Raji (cell line): ENCODE results near the gene FILIP1L.

Experiments
- POLR2A ChIP-seq: IDR thresholded peaks from 2 replicates; pipeline ENCODE4 v1.6.1; 2011; ENCODE audit warnings: low read depth, low read length, control low read depth; ENCODE audit not compliant: insufficient read depth

Gene FILIP1L

DNA sequence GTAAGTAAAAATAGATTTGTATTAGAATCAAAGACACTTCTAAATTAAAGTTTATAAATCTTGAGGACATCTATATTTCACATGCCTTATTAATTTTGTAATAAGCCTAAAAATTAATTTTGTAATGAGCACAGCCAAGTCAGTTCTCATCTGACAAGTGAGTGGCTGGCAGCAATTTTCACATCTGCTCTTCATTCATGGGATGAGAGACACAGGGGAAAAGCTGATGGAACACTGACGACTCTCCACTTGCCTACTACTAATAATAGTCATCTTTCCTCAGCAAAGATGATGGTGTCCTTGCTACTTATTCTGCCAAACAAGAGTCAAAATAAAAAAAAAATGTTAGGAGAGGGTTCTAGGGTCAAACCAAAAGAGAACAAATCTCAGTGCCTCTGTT, 311.0 kb downstream of the FILIP1L start:
- TF ChIP-seq POLR2A = no peak

DNA sequence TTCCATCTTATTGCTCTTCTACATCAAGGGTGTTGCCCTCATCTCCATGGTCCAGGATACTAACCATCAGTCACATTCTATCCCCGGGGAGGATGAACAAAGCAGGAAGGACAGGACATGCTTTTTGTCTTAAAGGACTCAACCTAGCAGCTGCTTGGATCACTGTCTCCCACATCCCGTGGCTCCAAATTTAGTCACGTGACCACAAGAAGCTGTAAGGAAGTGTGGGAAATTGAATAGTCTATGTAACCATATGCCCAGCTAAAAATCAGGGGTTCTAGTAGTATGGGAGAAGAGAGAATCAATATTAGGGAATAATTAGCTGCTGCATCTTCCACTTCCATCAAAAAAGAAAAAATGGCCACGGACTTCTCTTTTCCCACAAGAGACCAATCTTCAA, 314.9 kb downstream of the FILIP1L start:
- no peak for TF ChIP-seq POLR2A

- TF ChIP-seq POLR2A = no peak
These were observed 318.7 kb downstream of the FILIP1L start for GRCh38 chr3:99795573-99795972.

DNA sequence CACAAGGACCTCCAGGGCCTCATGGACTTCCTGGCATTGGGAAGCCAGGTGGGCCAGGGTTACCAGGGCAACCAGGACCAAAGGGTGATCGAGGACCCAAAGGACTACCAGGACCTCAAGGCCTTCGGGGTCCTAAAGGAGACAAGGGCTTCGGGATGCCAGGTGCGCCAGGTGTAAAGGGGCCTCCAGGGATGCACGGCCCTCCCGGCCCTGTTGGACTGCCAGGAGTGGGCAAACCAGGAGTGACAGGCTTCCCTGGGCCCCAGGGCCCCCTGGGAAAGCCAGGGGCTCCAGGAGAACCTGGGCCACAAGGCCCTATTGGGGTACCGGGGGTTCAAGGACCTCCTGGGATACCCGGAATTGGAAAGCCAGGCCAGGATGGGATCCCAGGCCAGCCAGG, 319.8 kb downstream of the FILIP1L start:
- no peak for TF ChIP-seq POLR2A

DNA sequence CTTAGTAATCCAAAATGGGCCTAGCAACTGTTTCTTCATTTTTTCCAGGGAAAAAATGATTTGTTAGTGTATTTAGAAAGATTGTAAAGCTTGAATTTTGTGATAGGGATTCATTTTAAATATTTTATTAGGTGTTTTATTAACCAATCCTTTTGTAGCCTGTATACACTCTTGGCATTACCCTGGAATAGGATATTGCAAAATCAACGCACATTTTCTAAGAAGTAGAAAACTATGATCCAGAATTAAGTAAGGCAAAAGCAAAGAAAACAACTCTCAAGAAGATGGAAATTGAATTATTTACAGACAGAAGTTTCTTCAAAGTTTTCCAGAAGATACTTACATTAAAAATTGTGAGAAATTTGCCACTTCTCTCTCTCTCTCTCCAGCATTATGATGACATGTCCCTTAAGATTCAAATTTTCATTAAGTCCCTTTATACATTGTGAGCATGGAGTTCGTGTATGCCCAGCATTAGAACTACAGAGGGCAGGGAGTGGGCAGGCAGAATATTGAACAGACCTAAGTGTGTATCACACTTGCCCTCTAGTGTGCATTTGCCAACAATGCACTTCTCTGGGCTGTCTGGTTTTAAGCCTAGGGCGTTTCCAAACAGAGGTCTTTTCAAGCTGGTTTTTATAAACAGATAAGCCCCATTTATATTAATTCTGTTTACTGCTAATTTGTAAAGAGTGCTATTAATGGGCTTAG, 325.1 kb downstream of the FILIP1L start:
- TF ChIP-seq POLR2A = no peak
